ENCODE measurements around the gene CCDC27. TPM values are rescaled to one million over a fixed set of nuclear protein-coding genes. Genes with fewer than 3 reads are reported as not detected.
"Not testable (repeated sequence)": the region's sequence is repeated elsewhere in the genome, so short reads cannot be mapped to it uniquely, and the experiment has no call there.

CCDC27 gene
- polyA plus RNA-seq, 4 donors: 0.06 to 0.27 TPM; not detected in 2

DNA sequence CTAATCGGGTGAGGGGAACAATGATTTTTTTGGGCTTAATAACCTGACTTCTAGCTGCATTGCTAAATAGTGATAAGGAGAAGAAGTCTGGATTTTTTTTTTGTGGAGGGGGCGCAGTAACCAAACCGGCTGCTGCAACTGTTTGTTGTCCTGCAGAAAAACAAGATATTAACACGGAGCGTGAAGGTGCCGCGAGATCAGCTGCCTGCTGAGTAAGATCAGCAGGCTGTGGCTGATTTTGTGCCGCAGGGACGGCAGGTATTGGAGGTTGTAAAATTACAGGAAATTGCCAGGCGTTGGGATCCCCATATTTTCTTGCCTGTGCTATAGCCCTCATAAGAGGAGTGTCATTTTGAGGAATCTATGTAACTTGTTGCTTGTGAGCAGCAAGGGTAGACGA lies 52.8 kb downstream of the CCDC27 start:
- FAIRE-seq (no peak), DNase-seq (no peak)
- Histone ChIP-seq H3K4me3 (ENCODE audit: low read depth in 1 of 3, low read length in 3 of 3) (no peak overlapping the region), H3K9me3 (ENCODE audit: control insufficient read depth in 2 of 2, insufficient read depth in 1 of 2, low read depth in 1 of 2, low read length in 1 of 2) (peaks cover 0 to 8% of the 10 kb centered on the region in 2 donors), H3K27me3 (ENCODE audit: control insufficient read depth in 3 of 3, insufficient read depth in 3 of 3, low read length in 3 of 3) (no peaks in the 10 kb centered on the region), H3K36me3 (ENCODE audit: control insufficient read depth in 3 of 3, insufficient read depth in 2 of 3, low read depth in 1 of 3, low read length in 3 of 3) (no peaks in the 10 kb centered on the region), H3K4me1 (ENCODE audit: control insufficient read depth in 3 of 3, insufficient read depth in 2 of 3, low read depth in 1 of 3, low read length in 2 of 3) (no peaks in the 10 kb centered on the region), H3K27ac (ENCODE audit: low read depth in 1 of 3, low read length in 2 of 3) (no peak overlapping the region)
- WGBS, 3 donors: 71 to 84% (median 84%) methylated on average over 11 of the region's 11 CpGs

DNA sequence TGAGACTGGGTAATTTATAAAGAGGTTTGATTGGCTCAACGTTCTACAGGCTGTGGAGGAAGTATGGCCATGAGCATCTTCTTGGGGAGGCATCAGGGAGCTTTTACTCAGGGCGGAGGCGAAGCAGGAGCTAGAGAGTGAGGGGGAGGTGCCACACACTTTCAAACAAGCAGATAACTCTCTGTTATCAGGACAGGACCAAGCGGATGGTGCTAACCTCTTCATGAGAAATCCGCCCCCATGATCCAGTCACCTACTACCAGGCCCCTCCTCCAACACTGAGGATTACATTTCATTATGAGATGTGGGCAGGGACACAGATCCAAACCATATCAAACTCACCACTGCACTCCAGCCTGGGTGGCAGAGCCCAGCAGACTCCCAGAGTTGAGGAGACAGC lies 55.5 kb downstream of the CCDC27 start:
- Histone ChIP-seq H3K27ac (ENCODE audit: low read depth in 1 of 3, low read length in 2 of 3) (no peak overlapping the region), H3K36me3 (ENCODE audit: control insufficient read depth in 3 of 3, insufficient read depth in 2 of 3, low read depth in 1 of 3, low read length in 3 of 3) (no peaks in the 10 kb centered on the region), H3K4me3 (ENCODE audit: low read depth in 1 of 3, low read length in 3 of 3) (no peak overlapping the region), H3K27me3 (ENCODE audit: control insufficient read depth in 3 of 3, insufficient read depth in 3 of 3, low read length in 3 of 3) (no peaks in the 10 kb centered on the region), H3K4me1 (ENCODE audit: control insufficient read depth in 3 of 3, insufficient read depth in 2 of 3, low read depth in 1 of 3, low read length in 2 of 3) (no peaks in the 10 kb centered on the region), H3K9me3 (ENCODE audit: control insufficient read depth in 2 of 2, insufficient read depth in 1 of 2, low read depth in 1 of 2, low read length in 1 of 2) (peaks cover 0 to 4% of the 10 kb centered on the region in 2 donors)
- FAIRE-seq: no peak
- WGBS, 3 donors: 77 to 81% (median 80%) methylated on average over 5 of the region's 5 CpGs
- no peak for DNase-seq

DNA sequence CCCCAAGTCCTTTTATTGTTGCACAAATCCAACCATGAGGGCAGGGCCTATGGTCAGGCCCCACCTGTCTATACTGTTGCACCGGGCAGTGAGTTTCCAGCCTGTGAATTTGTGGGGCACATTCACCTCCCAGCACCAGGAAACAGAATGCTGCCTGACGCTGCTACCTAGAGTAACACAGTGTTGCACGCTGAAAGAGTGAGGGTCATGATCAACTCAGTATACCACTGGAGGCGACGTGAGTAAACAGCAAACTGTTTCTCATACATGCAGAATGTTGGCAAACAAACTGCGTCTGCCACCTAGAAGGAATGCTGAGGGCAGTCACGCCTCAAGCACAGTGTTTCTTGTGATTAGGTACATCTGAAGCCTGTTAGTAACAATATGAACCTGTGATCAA lies 57.4 kb downstream of the CCDC27 start:
- Histone ChIP-seq H3K4me3 (ENCODE audit: low read depth in 1 of 3, low read length in 3 of 3) (no peak overlapping the region), H3K27me3 (ENCODE audit: control insufficient read depth in 3 of 3, insufficient read depth in 3 of 3, low read length in 3 of 3) (no peaks in the 10 kb centered on the region), H3K4me1 (ENCODE audit: control insufficient read depth in 3 of 3, insufficient read depth in 2 of 3, low read depth in 1 of 3, low read length in 2 of 3) (no peaks in the 10 kb centered on the region), H3K9me3 (ENCODE audit: control insufficient read depth in 2 of 2, insufficient read depth in 1 of 2, low read depth in 1 of 2, low read length in 1 of 2) (peaks cover 0 to 4% of the 10 kb centered on the region in 2 donors), H3K36me3 (ENCODE audit: control insufficient read depth in 3 of 3, insufficient read depth in 2 of 3, low read depth in 1 of 3, low read length in 3 of 3) (peaks cover 0 to 8% (median under 1%) of the 10 kb centered on the region in 3 donors), H3K27ac (ENCODE audit: low read depth in 1 of 3, low read length in 2 of 3) (no peak overlapping the region)
- 57 to 73% (median 60%) methylated on average over 7 of the region's 7 CpGs for WGBS, 3 donors
- FAIRE-seq (no peak), DNase-seq (no peak)

DNA sequence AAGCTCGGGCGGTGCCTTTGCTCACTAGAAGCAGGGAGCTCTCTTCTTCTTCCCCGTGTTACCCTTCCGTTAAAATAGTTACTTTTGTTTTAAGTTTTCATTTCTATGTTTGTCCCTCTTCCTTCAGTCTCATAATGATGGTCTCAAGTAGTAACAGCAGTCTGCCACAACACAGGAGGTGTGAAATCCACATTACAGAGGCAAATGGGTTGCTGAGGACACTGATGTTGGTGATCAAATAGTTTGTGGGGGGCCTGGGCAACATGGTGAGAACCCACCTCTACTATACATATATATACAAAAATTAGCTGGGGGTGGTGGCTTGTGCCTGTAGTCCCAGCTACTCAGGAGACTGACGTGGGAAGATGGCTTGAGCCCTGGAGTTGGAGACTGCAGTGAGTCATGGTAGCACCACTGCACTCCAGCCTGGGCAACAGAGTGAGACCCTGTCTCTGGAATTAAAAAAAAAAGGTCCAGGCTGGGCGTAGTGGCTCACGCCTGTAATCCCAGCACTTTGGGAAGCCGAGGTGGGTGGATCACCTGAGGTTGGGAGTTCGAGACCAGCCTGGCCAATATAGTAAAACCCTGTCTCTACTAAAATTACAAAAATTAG lies 58.0 kb downstream of the CCDC27 start:
- not testable (repeated sequence) for FAIRE-seq, DNase-seq
- 66 to 79% (median 78%) methylated on average over 9 of the region's 9 CpGs for whole genome bisulfite sequencing, 3 donors

DNA sequence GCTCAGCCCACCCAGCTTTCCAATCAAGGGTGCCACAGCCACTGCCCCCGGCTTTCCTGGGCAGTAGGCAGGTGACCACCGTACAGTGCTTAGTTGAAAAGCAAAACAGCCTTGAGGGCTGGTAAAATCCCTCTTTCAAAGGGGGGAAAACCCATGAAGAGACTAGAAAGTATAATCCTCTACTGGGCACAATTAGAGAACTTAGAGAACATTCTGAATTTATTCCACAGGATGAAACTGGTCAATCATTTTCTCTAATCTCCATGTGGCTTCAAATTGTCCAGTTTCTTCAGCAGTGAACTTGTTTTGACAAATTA lies 59.3 kb downstream of the CCDC27 start:
- Histone ChIP-seq H3K4me1 (ENCODE audit: control insufficient read depth in 3 of 3, insufficient read depth in 2 of 3, low read depth in 1 of 3, low read length in 2 of 3) (no peaks in the 10 kb centered on the region), H3K27me3 (ENCODE audit: control insufficient read depth in 3 of 3, insufficient read depth in 3 of 3, low read length in 3 of 3) (no peaks in the 10 kb centered on the region), H3K4me3 (ENCODE audit: low read depth in 1 of 3, low read length in 3 of 3) (no peak overlapping the region), H3K27ac (ENCODE audit: low read depth in 1 of 3, low read length in 2 of 3) (no peak overlapping the region), H3K9me3 (ENCODE audit: control insufficient read depth in 2 of 2, insufficient read depth in 1 of 2, low read depth in 1 of 2, low read length in 1 of 2) (peaks cover 0 to 4% of the 10 kb centered on the region in 2 donors), H3K36me3 (ENCODE audit: control insufficient read depth in 3 of 3, insufficient read depth in 2 of 3, low read depth in 1 of 3, low read length in 3 of 3) (peaks cover 4 to 26% (median 4%) of the 10 kb centered on the region in 3 donors)
- DNase-seq (no peak), FAIRE-seq (no peak)
- WGBS, 3 donors: 40 to 55% (median 55%) methylated on average over 2 of the region's 2 CpGs

More for the DNA sequence above, 58.0 kb downstream of the CCDC27 start:
- not testable (repeated sequence) for H3K4me3 ChIP-seq (ENCODE audit: low read depth in 1 of 3, low read length in 3 of 3); H3K9me3 ChIP-seq (ENCODE audit: control insufficient read depth in 2 of 2, insufficient read depth in 1 of 2, low read depth in 1 of 2, low read length in 1 of 2); H3K4me1 ChIP-seq (ENCODE audit: control insufficient read depth in 3 of 3, insufficient read depth in 2 of 3, low read depth in 1 of 3, low read length in 2 of 3); H3K27me3 ChIP-seq (ENCODE audit: control insufficient read depth in 3 of 3, insufficient read depth in 3 of 3, low read length in 3 of 3); H3K27ac ChIP-seq (ENCODE audit: low read depth in 1 of 3, low read length in 2 of 3)
- H3K36me3 ChIP-seq (ENCODE audit: control insufficient read depth in 3 of 3, insufficient read depth in 2 of 3, low read depth in 1 of 3, low read length in 3 of 3): peaks cover 0 to 13% (median 4%) of the 10 kb centered on the region in 3 donors

DNA sequence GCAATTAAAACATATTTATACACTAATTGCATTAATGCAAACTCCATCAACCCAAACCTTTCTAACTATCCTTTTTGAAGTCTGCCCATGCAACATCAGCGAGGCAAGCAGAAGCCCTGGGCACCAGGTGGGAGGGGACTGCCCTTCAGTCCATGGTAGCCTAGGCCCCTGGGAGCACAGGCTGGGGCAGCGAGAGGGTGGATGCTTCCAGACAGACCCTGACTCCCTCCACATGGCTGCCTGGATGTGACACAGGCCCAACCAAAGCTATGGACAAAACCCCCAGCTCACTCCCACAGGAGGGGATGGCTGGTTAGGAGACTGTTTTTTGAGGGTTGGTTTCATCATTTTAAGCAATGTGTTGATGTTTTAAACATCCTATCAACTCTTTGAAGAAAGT lies 61.8 kb downstream of the CCDC27 start:
- DNase-seq (no peak), FAIRE-seq (no peak)
- Histone ChIP-seq H3K27ac (ENCODE audit: low read depth in 1 of 3, low read length in 2 of 3) (no peak overlapping the region), H3K36me3 (ENCODE audit: control insufficient read depth in 3 of 3, insufficient read depth in 2 of 3, low read depth in 1 of 3, low read length in 3 of 3) (peaks cover 4 to 37% (median 4%) of the 10 kb centered on the region in 3 donors), H3K4me3 (ENCODE audit: low read depth in 1 of 3, low read length in 3 of 3) (no peak overlapping the region), H3K27me3 (ENCODE audit: control insufficient read depth in 3 of 3, insufficient read depth in 3 of 3, low read length in 3 of 3) (no peaks in the 10 kb centered on the region), H3K9me3 (ENCODE audit: control insufficient read depth in 2 of 2, insufficient read depth in 1 of 2, low read depth in 1 of 2, low read length in 1 of 2) (no peaks in the 10 kb centered on the region), H3K4me1 (ENCODE audit: control insufficient read depth in 3 of 3, insufficient read depth in 2 of 3, low read depth in 1 of 3, low read length in 2 of 3) (no peaks in the 10 kb centered on the region)
- WGBS, 3 donors: 94 to 99% (median 94%) methylated on average over 2 of the region's 2 CpGs

DNA sequence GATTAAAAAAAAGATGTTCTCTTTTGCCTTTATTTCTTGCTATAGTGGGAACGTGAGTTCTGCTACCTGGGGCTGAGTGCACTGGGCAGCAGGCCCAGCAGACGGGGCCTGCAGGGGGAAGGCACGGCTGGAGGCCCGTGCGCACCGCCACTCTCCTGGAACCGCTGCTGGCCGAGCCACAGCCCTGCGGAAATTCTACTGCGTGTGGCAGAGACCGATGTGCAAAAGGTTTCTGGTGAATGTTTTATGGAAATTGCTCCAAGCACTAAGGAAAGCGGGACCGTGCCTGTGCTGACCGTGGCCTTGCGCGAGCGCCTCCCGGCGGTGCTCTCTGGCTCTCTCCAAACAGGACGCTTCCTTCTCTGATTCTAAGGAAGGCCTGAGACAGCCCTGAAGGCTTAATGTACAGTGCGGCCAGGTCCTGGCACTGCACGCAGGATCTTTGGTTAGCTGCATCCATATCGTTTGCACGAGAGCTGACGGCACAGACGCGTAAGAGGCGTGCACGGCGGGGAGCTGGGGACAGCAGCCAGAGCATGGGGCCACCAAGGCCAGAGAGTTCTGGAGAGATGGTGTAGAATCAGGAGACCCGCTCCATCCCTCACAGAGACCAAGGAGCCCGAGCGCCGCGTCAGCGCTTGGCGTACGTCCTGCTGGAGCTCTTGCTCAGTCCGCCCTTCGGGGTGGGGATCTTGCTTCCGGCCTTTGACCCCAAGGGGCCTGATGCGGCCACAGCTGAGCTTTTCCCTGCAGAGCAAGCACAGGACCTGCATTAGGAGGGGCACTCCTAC lies 62.7 kb downstream of the CCDC27 start:
- DNase-seq (no peak), FAIRE-seq (no peak)
- no peaks in the 10 kb centered on the region for H3K9me3 ChIP-seq (ENCODE audit: control insufficient read depth in 2 of 2, insufficient read depth in 1 of 2, low read depth in 1 of 2, low read length in 1 of 2)
- H3K4me1 ChIP-seq (ENCODE audit: control insufficient read depth in 3 of 3, insufficient read depth in 2 of 3, low read depth in 1 of 3, low read length in 2 of 3): no peaks in the 10 kb centered on the region
- WGBS, 3 donors: 90 to 95% (median 93%) methylated on average over 42 of the region's 42 CpGs
- H3K36me3 ChIP-seq (ENCODE audit: control insufficient read depth in 3 of 3, insufficient read depth in 2 of 3, low read depth in 1 of 3, low read length in 3 of 3): peaks cover 6 to 43% (median 8%) of the 10 kb centered on the region in 3 donors
- no peaks in the 10 kb centered on the region for H3K27me3 ChIP-seq (ENCODE audit: control insufficient read depth in 3 of 3, insufficient read depth in 3 of 3, low read length in 3 of 3)
- no peak overlapping the region for H3K27ac ChIP-seq (ENCODE audit: low read depth in 1 of 3, low read length in 2 of 3)
- no peak overlapping the region for H3K4me3 ChIP-seq (ENCODE audit: low read depth in 1 of 3, low read length in 3 of 3)

DNA sequence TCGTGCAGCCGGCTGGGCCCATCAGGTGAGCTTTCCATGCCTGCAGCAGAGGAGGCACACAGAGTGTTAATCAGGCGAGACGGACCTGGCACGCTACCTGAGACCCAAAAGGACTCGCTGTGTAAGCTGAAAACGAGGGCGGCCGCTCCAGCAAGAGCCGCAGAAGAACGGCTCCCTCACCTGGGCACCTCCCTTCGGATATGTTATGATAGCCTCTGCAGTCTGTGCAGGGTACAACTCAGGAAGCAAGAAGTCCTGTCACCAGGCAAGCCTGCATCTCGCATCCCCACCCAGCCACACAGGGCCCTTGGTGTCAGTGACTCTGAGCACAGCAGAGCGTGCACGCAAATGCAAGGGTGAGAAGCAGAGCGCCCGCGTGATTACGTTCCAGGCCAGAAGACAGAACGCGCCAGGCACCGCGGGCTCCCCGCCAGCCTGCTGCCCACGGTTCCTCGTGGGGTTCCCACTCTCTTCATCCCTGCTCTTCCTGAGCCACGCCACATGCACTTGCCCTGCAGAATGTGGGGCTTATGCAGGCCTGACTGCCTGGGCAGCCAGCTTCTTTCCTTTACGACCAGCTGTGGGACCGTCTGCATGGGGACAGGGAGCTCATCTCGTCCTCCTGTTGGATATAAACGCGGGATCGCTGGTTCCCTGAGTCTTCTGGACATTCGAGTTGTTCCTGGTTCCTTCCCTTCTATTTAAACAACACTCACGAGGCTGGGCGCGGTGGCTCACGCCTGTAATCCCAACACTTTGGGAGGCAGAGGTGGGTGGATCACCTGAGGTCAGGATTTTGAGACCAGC lies 64.3 kb downstream of the CCDC27 start:
- FAIRE-seq (no peak), DNase-seq (no peak)
- Histone ChIP-seq H3K4me3 (ENCODE audit: low read depth in 1 of 3, low read length in 3 of 3) (no peak overlapping the region), H3K27me3 (ENCODE audit: control insufficient read depth in 3 of 3, insufficient read depth in 3 of 3, low read length in 3 of 3) (no peaks in the 10 kb centered on the region), H3K27ac (ENCODE audit: low read depth in 1 of 3, low read length in 2 of 3) (no peak overlapping the region), H3K36me3 (ENCODE audit: control insufficient read depth in 3 of 3, insufficient read depth in 2 of 3, low read depth in 1 of 3, low read length in 3 of 3) (peaks cover 8 to 55% (median 17%) of the 10 kb centered on the region in 3 donors), H3K4me1 (ENCODE audit: control insufficient read depth in 3 of 3, insufficient read depth in 2 of 3, low read depth in 1 of 3, low read length in 2 of 3) (no peaks in the 10 kb centered on the region), H3K9me3 (ENCODE audit: control insufficient read depth in 2 of 2, insufficient read depth in 1 of 2, low read depth in 1 of 2, low read length in 1 of 2) (no peaks in the 10 kb centered on the region)
- 91 to 92% (median 91%) methylated on average over 38 of the region's 38 CpGs for WGBS, 3 donors
